Endothelial cell of umbilical vein (primary cell): Measurements from ENCODE around the gene ZNF438. TPM values are rescaled to one million over a fixed set of nuclear protein-coding genes. Genes with fewer than 3 reads are reported as not detected.

Experiments used
- BruUV-seq: library from RNA; stranded (reverse); fragments of 400-500 nt; replicated peaks from 2 replicates; lab custom pipeline; 2021; lab: Mats Ljungman, UMichigan
- CTCF ChIA-PET: fragments of 300-600, 350-600 bp; sonication (Branson Sonifier 250); formaldehyde crosslinking; loops from one replicate; lab custom pipeline; 2021; ENCODE audit warnings: antibody characterized with exemption, inconsistent platforms; lab: Charles Lee
- POLR2A ChIA-PET: fragments of 300-600, 350-600 bp; sonication (Branson Sonifier 250); formaldehyde crosslinking; loops from one replicate; lab custom pipeline; 2021; ENCODE audit warnings: antibody characterized with exemption, inconsistent platforms; lab: Charles Lee
- DNase-seq: peaks from one replicate; pipeline ENCODE4 v3.0.0-alpha.2; 2011; ENCODE audit warnings: low read depth, low spot score
- FAIRE-seq: peaks from 2 replicates; lab custom pipeline; 2011; peaks lifted over from hg19 to GRCh38; lab: Jason Lieb, UNC
- H2AFZ ChIP-seq: 2 replicates; pipeline ENCODE4 v1.6.0; 2012; ENCODE audit warnings: low read depth, low read length, control low read depth, inconsistent platforms
- H3K27ac ChIP-seq: 2 replicates; pipeline ENCODE4 v1.5.1; 2011; ENCODE audit warnings: low read depth, mild to moderate bottlenecking, control low read depth, low read length, moderate library complexity; ENCODE audit not compliant: insufficient read depth
- H3K27me3 ChIP-seq, 2 experiments: 2 replicates each; pipeline versions ENCODE4 v1.6.0 to v1.6.1; 2011; ENCODE audit warnings: low read length in 2 of 2, mixed read lengths in 1 of 2; ENCODE audit not compliant: control insufficient read depth in 2 of 2, insufficient read depth in 2 of 2
- H3K36me3 ChIP-seq, 2 experiments: 2 replicates in 1 of 2; 3 replicates in 1 of 2; pipeline ENCODE4 v1.5.1; 2011; ENCODE audit warnings: low read length in 2 of 2, mild to moderate bottlenecking in 1 of 2, moderate library complexity in 1 of 2; ENCODE audit not compliant: control insufficient read depth in 2 of 2, insufficient read depth in 2 of 2; ENCODE audit errors: extremely low read depth in 1 of 2
- H3K4me1 ChIP-seq: 3 replicates; pipeline ENCODE4 v1.5.1; 2011; ENCODE audit warnings: mild to moderate bottlenecking, low read length; ENCODE audit not compliant: control insufficient read depth, insufficient read depth; ENCODE audit errors: extremely low read depth
- H3K4me2 ChIP-seq: 2 replicates; pipeline ENCODE4 v1.6.1; 2011; ENCODE audit warnings: low read length, control low read depth, mixed read lengths; ENCODE audit not compliant: insufficient read depth
- H3K4me3 ChIP-seq, 3 experiments: fragments of 200-600 bp in 1 of 3; sonication (generic), shearing (Covaris generic) in 1 of 3; replicated peaks in 1 of 3; 2 replicates each; pipeline ENCODE4 v1.5.1; 2011 to 2016; ENCODE audit warnings: control low read depth in 3 of 3, low read length in 3 of 3, mild to moderate bottlenecking in 2 of 3, inconsistent platforms in 1 of 3, low read depth in 1 of 3, moderate library complexity in 1 of 3; ENCODE audit not compliant: insufficient read depth in 1 of 3
- H3K79me2 ChIP-seq: 2 replicates; pipeline ENCODE4 v1.6.0; 2012; ENCODE audit warnings: low read length, inconsistent platforms; ENCODE audit not compliant: control insufficient read depth, insufficient read depth
- H3K9ac ChIP-seq: replicated peaks from 2 replicates; pipeline ENCODE3; 2011; ENCODE audit warnings: low read length, control low read depth; ENCODE audit not compliant: insufficient read depth; ENCODE audit errors: extremely low read depth
- H3K9me1 ChIP-seq: replicated peaks from 3 replicates; pipeline ENCODE4 v1.6.0; 2011; ENCODE audit warnings: mild to moderate bottlenecking, low read length; ENCODE audit not compliant: control insufficient read depth, insufficient read depth; ENCODE audit errors: extremely low read depth
- H3K9me3 ChIP-seq: replicated peaks from 2 replicates; pipeline ENCODE4 v1.5.1; 2012; ENCODE audit warnings: low read length, inconsistent platforms; ENCODE audit not compliant: control insufficient read depth, insufficient read depth
- H4K20me1 ChIP-seq: replicated peaks from 2 replicates; pipeline ENCODE3; 2011; ENCODE audit warnings: mild to moderate bottlenecking, low read length; ENCODE audit not compliant: control insufficient read depth, insufficient read depth; ENCODE audit errors: extremely low read depth
- CTCF ChIP-seq, 2 donors: IDR thresholded peaks; 1 replicate in 1 of 2; 2 replicates in 1 of 2; pipeline ENCODE4 v1.5.1; 2011; ENCODE audit warnings: low read length in 2 of 2, mild to moderate bottlenecking in 2 of 2, moderate library complexity in 2 of 2, control low read depth in 1 of 2, inconsistent platforms in 1 of 2, low read depth in 1 of 2; ENCODE audit not compliant: insufficient read depth in 1 of 2; ENCODE audit errors: extremely low read depth in 1 of 2
- EZH2 ChIP-seq: IDR thresholded peaks from 2 replicates; pipeline ENCODE4 v1.6.1; 2012; ENCODE audit warnings: borderline replicate concordance, low read depth, mild to moderate bottlenecking, moderate library complexity, low read length, inconsistent platforms; ENCODE audit not compliant: severe bottlenecking
- FOS ChIP-seq: IDR thresholded peaks from 2 replicates; pipeline ENCODE4 v1.6.1; 2011; ENCODE audit warnings: mild to moderate bottlenecking, low read length, moderate library complexity, borderline replicate concordance; ENCODE audit not compliant: insufficient read depth
- GATA2 ChIP-seq: IDR thresholded peaks from 2 replicates; pipeline ENCODE4 v1.7.0; 2011; ENCODE audit warnings: low read depth, mild to moderate bottlenecking, moderate library complexity, mixed read lengths, low read length; ENCODE audit not compliant: insufficient read length, insufficient read depth
- JUN ChIP-seq: IDR thresholded peaks from 2 replicates; pipeline ENCODE4 v1.6.1; 2011; ENCODE audit warnings: borderline replicate concordance, low read depth; ENCODE audit not compliant: insufficient read length, insufficient read depth
- MAX ChIP-seq: IDR thresholded peaks from 2 replicates; pipeline ENCODE4 v1.6.1; 2011; ENCODE audit not compliant: insufficient read depth, insufficient read length
- MYC ChIP-seq: IDR thresholded peaks from one replicate; pipeline ENCODE4 v1.6.1; 2011; ENCODE audit warnings: mild to moderate bottlenecking, low read depth, low read length
- POLR2A ChIP-seq: IDR thresholded peaks from 2 replicates; pipeline ENCODE4 v1.6.1; 2012; ENCODE audit warnings: low read depth, mild to moderate bottlenecking, control low read depth, low read length
- POLR2AphosphoS5 ChIP-seq: IDR thresholded peaks from 2 replicates; pipeline ENCODE4 v1.6.1; 2012; ENCODE audit warnings: low read depth, mild to moderate bottlenecking, control low read depth, low read length, moderate library complexity; ENCODE audit not compliant: insufficient read depth
- dilution Hi-C: fragments of 300-500 bp; cut with MboI; formaldehyde crosslinking; loops from one replicate; pipeline ENCODE4 v1.15.0; 2019; ENCODE audit warnings: low sequenced_read_pairs; ENCODE audit not compliant: extremely low pct_ligation_motif_present
- intact Hi-C: fragments of 100-400 bp; cut with micrococcal nuclease; formaldehyde crosslinking; loops from one replicate; pipeline ENCODE4 v1.10.0; 2022
- polyA plus RNA-seq, 4 experiments: library from polyadenylated mRNA; depleted of rRNA in 3 of 4; stranded (reverse) in 3 of 4; unstranded in 1 of 4; fragments of >200 nt; gene quantifications; 2 replicates each; pipeline versions ENCODE4 v1.2.1 to v1.2.3, GENCODE V29; 2011 to 2012; ENCODE audit warnings: missing spikeins in 1 of 4
- total RNA-seq: library from RNA; stranded (reverse); gene quantifications from 2 replicates; pipeline ENCODE4 v1.2.3, GENCODE V29; 2021

ZNF438 gene
- total and polyA plus RNA-seq, 2 donors (not counting 3 experiments of a cell fraction or from before 2014, with no cell fraction given) = 7.2 to 15.1 TPM

- H3K27me3 ChIP-seq = no peaks in the 10 kb centered on the region
- no TSS peak for BruUV-seq
Measured at GRCh38 chr10:30915146-30915545, 116.5 kb downstream of the ZNF438 start.

More at GRCh38 chr10:30915146-30915545, 116.5 kb downstream of the ZNF438 start:
- FAIRE-seq (no peak), DNase-seq (no peak)
- H3K36me3 ChIP-seq = no peaks in the 10 kb centered on the region
- TF ChIP-seq POLR2A (no peak), JUN (no peak), MAX (no peak), GATA2 (no peak), MYC (no peak), FOS (no peak), POLR2AphosphoS5 (no peak), EZH2 (no peak), CTCF (IDR thresholded peaks at IDR 0.05; ENCODE audit: extremely low read depth in 1 of 2, insufficient read depth in 1 of 2, low read depth in 1 of 2, low read length in 2 of 2) (no peak)
- H2AFZ ChIP-seq = no peak overlapping the region
- H3K4me2 ChIP-seq = no peak overlapping the region
- H3K4me1 ChIP-seq = no peaks in the 10 kb centered on the region
- dilution Hi-C loops = no loop called here
- CTCF ChIA-PET = interaction anchor here (0.7 to 1.2 kb wide), 3 partner anchors 13 to 132 kb away, joined by 3 read pairs; no protein-coding TSS in a partner anchor
- POLR2A ChIA-PET = interaction anchor here (0.5 kb wide), 1 partner anchor 404 kb away, joined by 3 read pairs; the partner anchor contains the start of gene ZEB1
- H3K9me1 ChIP-seq = no peaks in the 10 kb centered on the region
- no peaks in the 10 kb centered on the region for H4K20me1 ChIP-seq
- intact Hi-C loops = no loop called here
- H3K9me3 ChIP-seq = no peaks in the 10 kb centered on the region
- H3K79me2 ChIP-seq = no peaks in the 10 kb centered on the region
- H3K9ac ChIP-seq = no peak overlapping the region
- H3K27ac ChIP-seq = no peak overlapping the region
- H3K4me3 ChIP-seq = no peak overlapping the region
